HG03457 (cell line): ENCODE results near the gene S100B.

ENCODE experiments used
- ATAC-seq: cut with Tn5 transposase; IDR thresholded peaks from one replicate; pipeline ENCODE4 v1.9.1; 2021; ENCODE audit warnings: moderate number of reproducible peaks; ENCODE audit not compliant: unreplicated experiment

The S100B gene

DNA sequence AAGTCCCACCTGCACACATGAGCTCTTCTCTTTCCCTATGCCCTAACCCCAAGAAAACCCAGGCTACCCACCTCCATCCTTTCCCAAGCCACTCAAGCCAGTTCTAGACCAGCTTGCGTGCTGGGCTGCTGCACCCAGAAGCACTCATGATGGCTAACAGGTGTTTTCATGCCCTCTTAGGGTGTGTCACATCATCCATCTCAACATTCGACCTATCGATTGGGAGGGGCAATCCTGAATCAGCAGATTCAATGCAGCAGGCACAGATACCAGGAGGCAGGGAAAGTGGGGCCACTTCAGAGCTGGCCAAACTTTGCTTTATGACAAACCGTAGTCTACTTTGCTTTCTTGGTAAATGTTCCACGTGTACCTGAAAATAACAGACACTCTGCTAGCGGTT lies 24.0 kb upstream of the S100B start:
- no peak for ATAC-seq

DNA sequence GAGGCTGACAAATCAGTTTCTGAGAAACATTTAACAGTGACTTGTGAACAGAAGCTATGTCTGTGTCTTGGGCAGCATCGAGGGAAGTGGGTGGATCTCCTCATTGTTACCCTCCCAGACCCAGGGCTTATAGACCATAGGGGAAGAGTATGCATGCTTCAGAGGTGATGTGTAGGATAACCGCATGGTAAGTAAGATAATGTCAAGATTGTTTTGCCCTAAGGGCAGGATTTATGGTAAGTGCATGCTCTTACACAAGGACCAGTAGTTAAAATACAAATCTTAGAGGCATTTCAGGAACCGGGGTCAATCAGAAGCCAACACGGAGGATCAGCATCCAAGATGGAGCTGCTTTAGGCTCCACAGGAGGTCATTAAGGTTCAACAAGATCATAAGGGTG lies 22.8 kb upstream of the S100B start:
- ATAC-seq = no peak

DNA sequence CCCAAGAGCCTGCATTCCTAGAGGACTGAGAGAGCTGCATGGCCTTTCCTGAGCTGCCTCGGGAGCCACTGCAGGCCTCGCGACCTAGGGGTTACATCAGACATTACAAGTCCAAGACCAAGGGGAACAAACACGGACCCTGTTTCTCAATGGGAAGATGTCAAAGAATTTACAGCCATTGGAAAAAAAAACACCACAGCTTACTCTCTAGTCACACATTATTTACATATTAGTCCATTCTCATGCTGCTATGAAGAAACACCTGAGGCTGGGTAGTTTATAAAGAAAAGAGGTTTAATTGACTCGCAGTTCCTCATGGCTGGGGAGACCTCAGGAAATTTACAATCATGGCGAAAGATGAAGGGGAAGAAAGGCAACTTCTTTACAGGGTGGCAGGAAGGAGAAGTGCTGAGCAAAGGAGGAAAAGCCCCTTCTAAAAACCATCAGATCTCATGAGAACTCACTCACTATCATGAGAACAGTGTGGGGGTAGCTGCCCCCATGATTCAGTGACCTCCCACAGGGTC lies 22.2 kb upstream of the S100B start:
- ATAC-seq = no peak

DNA sequence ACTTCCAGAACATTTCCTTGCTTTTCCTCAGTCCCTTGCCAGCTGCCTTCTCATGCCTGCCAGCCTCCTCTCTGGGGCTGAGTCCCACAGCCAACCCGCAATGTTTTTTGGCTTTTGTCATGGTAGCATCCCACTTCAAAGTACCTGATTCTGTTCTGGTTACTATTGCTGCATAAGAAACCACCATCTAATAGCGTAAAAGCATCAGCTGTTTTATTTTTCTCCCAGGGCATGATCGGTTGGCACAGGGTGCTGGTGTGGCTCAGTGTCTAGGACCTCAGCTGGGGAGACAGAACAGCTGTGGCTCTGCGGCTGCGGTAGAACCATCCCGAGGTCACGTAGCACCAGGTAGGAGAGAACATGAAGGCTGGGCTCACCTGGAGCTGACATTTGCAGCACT lies 21.7 kb upstream of the S100B start:
- no peak for ATAC-seq

DNA sequence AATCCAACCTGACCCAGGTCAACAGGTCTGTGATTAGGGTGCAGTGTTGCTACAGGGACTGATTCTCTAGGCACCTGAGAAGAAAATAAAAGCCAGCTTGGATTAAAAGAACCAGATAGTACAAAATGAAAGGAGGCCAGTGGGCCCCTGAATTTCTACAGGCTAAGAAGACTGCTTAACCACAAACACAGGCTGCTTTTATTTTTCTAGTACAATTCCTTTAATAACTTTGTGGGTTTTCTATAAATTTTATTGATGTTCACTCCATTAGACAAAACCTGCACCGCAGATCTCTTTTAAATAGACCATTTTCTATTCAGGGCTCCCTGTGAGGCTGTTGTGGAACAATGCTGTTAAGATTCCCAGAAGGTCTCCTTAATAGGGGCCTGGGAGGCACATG lies 20.9 kb upstream of the S100B start:
- no peak for ATAC-seq

DNA sequence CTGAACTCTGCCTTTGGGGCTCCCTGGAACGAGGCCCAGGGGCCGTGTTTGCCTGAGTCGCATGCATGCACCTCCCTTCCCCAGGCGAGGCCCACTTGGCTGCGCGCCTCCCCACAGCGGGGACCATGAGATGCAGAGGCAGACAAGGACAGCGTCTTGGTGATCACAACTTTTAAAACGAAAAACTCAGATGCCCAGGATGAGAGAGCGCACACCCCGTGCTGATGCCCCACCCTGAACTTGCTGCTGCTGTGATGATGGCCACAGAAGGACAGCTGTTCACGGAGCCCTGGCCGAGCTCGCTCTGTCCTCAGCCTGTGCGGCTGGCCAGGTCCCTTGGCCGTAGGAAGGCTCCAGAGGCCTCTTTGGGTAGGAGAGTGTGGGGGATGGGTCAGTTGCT lies 19.2 kb upstream of the S100B start:
- ATAC-seq = no peak

DNA sequence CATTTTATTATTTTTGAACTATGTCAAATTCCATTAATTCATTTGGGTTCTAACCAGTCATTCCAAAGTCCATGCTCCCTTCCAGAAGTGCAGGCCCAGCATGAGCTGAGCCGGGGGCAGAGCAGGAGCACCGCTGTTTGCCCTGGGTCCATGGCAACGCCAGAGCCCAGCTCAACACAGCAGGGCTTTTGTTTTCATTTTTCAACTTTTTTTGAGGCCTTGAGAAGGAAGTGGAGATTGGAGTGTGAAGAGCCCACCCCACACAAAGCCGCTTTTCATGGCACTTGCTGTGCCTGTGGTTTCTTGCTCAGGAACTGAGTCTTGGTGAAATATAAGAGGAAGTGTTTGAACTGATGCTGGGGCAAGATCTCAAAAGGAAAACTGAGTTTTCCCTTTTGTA lies 17.3 kb upstream of the S100B start:
- no peak for ATAC-seq

DNA sequence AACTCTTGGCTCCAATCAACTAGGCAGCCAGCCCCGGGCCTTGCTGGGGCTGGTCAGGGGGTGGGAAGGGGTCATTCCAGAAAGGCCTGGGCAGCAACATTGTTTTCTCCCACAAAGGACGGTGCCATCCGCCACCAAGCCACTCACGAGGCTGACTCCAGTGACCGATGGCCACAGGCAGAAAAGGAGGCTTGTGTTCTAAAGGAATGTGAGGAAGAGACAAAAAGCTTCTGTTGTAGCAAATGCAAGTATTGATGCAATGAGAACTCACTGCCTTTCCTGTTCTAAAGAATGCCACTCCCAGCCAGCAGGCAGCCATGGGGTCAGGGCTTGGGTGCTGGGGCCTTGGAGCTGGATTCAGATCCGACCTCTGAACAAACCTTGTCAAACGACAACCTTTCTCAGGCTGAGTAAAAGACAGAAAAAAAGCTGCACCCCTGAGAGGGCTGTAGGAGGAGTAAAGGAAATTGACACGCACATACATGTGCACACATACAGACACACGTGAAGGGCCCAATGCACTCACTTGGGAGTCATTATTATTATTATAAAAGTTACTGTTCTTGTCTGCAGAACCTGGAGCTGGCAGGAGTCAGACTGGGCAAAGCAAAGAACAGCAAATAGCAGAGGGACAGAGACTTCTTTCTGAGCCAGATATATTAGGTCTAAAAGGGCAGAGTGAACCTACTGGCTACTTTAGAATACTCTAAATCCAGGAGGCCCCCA lies 16.7 kb upstream of the S100B start:
- no peak for ATAC-seq

DNA sequence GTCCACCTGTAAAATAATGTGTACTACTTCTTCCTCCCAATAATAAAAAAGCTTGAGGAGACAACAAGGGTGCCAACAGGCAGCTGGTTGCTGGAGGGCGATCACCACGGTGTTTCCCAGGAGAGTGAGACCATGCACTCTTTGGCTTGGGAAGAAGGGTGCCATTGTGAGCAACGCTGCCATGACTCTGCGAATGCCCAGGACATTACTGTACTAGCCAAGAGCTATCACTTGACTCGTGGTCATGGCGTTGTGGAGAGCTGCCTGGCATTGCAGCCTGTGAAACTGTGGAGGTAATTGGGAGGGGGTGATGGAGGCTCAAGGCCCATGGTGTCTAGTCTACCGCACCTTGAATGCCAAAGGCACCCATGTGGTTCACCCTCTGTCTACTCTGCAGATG lies 16.0 kb upstream of the S100B start:
- no peak for ATAC-seq

DNA sequence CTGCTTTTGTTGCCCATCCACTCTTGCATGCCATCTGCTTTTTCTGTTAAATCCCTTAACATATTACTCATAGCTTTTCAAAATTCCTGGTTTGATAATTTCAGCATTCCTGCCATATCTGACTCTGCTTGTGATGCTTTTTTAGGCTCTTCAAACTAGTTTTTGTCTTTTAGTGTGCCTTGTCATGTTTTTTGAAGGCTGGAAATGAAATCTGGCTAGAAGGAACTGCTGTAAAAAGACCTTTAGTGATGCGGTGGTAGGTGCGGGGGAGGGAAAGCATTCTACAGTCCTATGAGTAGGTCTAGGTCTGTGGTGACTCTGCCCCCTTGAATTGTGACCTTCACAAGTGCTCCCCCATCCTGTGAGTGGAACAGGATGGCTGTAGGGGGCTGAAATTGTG lies 15.0 kb upstream of the S100B start:
- no peak for ATAC-seq

DNA sequence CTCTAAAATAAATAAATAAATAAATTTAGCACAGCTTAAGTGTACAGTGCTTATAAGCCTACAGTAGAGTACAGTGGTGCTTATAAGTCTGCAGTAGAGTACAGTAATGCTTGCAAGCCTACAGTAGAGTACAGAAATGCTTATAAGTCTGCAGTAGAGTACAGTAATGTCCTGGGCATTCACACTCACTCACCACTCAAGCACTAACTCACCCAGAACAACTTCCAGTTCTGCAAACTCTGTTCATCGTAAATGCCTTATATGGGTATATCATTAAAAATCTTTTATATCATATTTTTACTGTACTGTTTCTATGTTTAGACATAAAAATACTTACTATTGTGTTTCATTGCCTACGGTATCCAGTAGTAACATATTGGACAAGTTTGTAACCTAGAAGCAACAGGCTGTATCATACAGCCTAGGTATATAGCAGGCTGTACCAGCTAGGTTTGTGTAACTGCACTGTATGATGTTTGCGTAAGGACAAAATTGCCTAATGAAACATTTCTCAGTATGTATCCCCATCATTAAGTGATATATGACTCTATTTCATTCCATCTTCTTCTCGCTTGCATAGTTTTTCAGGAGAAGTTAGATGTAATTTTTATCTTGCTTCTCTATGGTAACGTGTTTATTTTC lies 14.0 kb upstream of the S100B start:
- ATAC-seq = no peak

DNA sequence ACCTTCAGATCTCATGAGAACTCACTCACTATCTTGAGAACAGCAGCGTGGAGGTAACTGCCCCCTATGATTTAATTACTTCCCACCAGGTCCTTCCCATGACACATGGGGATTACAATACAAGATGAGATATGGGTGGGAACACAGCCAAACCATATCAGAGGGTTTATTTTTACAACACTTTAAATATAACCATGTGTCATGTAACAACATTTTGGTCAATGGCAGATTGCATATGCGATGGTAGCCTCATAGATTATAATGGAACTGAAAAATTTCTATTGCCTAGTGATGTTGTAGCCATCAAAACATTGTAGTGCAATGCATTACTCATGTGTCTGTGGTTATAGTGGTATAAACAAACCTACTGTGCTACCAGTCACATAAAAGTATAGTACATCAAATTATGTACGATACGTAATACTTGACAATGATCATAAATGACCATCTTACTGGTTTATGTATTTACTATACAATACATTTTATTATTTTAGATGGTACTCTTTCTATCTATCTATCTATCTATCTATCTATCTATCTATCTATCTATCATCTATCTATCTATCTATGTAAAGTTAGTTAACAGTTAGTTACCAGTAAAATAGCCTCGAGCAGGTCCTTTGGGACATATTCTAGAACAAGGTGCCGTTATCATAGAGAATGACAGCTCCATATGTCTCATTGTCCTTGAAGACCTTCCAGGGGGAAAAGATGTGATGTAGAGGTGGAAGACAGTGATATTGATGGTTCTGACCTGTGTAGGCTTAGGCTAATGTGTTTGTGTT lies 12.6 kb upstream of the S100B start:
- no peak for ATAC-seq

DNA sequence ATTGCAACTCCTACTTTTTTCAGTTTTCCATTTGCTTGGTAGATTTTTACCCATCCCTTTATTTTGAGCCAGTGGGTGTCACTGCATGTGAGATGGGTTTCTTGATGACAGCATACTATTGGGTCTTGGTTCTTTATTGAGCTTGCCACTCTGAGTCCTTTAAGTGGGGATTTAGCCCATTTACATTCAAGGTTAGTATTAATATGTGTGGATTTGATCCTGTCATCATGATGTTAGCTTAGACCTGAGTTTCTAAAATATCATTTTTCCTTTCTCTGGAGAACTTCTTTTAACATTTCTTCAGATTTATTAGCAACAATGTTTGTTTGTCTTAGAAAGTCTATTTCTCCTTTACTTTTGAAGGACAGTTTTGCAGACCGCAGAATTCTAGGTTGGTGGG lies 11.8 kb upstream of the S100B start:
- no peak for ATAC-seq

DNA sequence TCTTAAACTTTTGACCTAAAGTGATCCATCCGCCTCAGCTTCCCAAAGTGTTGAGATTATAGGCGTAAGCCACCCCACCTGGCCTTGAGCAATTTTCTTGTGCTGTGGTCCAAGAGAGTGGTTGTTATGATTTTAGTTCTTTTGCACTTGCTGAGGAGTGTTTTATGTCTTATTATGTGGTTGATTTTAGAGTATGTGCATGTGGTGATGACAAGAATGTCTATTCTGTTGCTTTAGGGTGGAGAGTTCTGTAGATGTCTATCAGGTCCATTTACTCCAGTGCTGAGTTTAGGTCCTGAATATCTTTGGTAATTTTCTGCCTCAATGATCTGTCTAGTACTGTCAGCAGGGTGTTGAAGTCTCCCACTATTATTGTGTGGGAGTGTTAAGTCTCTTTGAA lies 11.2 kb upstream of the S100B start:
- no peak for ATAC-seq

DNA sequence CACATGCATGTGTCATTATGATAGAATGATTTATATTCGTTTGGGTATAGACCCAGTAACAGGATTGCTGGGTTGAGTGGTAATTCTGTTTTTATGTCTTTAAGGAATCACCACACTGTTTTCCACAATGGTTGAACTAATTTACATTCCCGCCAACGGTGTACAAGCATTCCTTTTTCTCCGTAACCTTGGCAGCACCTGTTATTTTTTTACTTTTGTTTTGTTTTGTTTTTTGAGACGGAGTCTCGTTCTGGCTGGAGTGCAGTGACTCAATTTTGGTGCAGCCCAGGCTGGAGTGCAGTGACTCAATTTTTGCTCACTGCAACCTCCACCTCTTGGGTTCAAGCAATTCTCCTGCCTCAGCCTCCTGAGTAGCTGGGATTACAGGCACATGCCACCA lies 8.5 kb upstream of the S100B start:
- no peak for ATAC-seq

DNA sequence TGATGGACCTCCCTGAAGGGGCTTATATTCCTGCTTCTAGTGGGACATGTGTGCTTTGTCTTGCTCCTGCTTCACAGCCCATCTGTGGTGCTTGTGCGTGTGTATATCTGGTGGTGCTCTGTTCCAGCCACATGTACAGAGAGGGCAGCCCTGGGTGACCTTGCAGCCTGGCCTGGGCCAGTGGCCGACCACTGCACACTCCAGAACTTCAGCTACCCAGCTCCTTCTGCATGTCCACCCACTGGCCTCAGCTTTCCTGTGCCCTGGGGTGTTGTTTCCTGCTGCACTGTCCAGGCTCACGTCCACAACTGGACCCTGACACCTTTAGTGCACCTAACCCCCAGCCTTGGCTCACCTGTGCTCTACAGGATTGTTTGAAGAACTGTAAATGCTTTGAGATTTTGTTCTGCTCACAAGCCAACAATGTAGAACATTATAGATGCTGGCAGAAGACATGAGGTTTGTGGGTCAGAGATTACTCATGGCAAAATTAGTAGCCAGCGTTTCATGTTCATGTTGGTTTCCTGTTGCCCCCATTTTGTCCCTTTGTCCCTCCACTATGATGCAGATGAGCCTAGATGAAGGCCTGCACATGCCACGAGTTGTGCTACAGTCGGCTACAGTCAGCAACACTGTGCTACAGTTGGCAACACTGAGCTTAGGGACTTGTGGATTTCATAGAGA lies 5.3 kb upstream of the S100B start:
- ATAC-seq = no peak

DNA sequence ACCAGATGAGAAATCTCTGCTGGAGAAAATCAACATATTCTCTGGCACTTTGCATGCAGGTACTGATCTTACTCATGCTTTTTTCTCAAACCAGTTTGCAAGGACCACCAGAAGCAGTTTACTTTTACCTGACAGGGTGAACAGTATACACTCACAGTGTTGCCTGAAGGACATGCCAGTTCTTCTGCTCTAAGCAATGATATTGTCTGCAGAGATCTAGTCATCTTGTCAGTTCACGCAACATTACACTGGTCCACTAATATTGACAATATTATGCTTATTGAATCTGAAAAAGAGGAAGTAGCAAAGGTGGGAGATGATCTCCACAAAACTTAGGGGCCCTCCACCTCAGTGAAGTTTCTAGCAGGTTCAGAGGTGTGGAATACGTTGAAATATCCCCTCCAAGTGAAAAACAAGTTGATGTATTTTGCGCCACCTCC lies 3.8 kb upstream of the S100B start:
- ATAC-seq = no peak

DNA sequence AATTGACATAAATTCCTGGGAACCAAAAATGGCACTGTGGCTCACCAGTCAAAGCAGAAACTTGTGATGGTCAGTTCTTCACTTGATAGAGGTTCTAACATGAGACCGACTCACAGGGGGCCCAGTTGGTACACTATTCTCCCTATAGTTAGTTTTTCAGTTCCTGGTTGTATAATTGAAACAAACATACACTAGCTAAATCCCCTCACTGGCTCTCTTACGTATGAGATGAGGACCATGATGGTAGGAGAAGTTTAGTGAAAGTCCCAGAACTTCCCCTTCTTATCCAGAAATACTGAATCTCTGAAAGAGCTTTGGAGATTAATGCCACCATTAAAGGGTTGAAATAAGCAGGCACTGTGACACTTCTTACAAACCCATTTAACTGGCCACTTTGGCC lies 2.8 kb upstream of the S100B start:
- ATAC-seq = no peak

DNA sequence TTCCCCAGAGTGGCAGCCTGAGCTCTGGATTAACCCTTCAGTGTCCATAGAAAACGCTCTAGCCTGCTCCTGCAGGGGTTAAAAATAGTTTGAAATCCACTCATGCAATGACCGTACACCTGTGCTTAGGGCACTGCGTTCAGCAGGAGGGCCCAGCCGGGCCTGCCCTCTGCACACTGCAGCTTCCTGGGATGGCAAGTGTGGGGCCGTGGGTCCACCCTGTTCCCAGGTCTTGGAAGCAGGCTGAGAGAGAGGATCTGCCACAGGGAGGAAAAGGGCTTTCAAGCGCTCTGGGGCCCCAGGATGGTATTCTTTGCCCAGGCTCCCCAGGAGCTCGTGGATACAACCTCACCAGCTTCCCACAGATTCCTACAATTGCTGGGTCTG lies 1.5 kb upstream of the S100B start:
- ATAC-seq = no peak

DNA sequence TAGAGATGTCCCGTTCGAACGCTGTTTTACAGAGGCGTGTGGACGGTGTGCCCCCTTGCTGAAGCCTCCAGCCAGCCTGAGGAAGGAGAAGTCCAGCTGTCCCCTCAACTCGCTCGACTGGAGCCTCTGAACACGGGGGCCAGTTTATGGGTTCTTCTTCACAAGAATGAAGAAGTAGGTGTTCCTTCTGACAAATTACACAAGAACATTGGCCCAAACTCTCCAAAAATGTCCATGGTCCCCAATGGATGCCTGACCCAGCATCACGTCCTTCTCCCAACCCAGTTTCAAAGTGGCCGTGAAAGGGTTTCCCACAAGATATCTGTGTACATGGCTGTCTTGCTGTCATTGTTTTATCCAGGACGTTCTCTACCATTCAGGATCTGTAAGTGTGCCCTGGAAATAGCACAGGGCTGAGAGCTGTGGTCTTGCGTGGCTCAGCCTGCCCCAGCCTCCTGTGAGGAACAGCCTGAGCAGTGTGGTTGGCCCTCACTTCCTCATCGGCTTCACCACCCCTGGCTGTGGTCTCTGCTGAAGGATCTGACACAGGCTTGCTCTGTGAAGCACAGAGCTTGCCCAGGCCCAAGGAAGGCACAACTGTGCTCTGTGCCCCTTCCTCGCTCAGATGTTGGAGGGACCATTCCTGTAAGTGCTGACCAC lies 1.0 kb upstream of the S100B start:
- no peak for ATAC-seq
